ELF-1 (cell line): ENCODE results near the gene LDLRAP1.

Experiments
- DNase-seq: peaks from one replicate; pipeline ENCODE4 v3.0.0-alpha.2; 2016; ENCODE audit warnings: low read depth, low spot score

Gene LDLRAP1

GRCh38 chr1:25544243-25544764 lies 898 bp downstream of the LDLRAP1 start:
- DNase-seq: peak; percentile 36

DNA sequence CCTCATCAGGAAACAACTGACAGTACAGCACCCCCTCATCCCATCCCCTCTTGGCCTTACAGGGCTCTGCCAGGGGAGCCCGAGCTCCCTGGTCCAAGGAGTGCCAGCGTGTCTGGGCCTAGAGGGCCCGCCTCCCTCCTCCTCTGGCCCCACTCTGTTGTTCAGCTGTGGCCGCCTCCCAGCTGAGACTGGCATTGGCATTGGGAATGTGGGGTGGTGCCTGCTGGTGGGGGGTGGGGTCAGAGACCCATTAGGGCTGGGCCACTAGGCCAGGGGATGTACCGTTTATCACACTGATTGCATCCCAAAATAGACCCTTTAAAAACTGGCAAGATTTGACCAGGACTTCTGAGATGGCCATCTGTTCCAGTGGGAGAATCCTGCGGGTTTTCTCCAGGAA lies 1.4 kb downstream of the LDLRAP1 start:
- DNase-seq: no peak

DNA sequence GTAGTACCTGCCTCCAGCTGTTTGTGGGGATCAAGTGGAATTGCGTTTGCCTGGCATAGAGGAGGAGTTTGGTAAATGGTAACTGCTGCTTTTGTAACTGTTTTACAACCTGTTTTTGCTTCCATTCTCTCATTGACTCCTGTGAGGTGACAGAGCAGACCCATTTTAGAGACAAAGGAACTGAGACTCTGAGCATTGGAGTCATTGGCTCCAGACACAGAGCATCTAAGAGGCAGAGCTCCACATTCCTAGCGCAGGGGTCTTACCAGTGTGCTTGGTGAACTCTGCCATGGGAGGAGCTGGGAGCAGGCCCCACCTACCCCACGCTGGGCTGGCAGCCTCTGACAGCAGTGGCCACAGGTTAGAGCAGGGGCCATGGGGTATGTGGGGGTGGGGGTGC lies 2.4 kb downstream of the LDLRAP1 start:
- no peak for DNase-seq

- no peak for DNase-seq
Observed at GRCh38 chr1:25546193-25546592, 2.8 kb downstream of the LDLRAP1 start.

DNA sequence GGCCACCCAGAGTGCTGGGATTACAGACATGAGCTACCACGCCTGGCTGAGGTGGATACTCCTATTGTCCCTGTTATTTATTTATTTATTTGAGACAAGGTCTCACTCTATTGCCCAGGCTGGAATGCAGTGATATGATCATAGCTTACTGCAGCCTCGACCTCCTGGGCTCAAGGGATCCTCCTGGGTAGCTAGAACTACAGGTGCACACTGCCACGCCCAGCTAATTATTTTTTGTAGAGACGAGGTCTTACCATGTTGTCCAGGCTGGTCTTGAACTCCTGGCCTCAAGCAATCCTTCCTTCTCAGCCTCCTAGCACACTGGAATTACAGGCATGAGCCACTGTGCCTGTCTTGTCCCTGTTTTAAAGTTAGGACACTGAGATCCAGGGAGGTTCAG lies 5.2 kb downstream of the LDLRAP1 start:
- DNase-seq: no peak

DNA sequence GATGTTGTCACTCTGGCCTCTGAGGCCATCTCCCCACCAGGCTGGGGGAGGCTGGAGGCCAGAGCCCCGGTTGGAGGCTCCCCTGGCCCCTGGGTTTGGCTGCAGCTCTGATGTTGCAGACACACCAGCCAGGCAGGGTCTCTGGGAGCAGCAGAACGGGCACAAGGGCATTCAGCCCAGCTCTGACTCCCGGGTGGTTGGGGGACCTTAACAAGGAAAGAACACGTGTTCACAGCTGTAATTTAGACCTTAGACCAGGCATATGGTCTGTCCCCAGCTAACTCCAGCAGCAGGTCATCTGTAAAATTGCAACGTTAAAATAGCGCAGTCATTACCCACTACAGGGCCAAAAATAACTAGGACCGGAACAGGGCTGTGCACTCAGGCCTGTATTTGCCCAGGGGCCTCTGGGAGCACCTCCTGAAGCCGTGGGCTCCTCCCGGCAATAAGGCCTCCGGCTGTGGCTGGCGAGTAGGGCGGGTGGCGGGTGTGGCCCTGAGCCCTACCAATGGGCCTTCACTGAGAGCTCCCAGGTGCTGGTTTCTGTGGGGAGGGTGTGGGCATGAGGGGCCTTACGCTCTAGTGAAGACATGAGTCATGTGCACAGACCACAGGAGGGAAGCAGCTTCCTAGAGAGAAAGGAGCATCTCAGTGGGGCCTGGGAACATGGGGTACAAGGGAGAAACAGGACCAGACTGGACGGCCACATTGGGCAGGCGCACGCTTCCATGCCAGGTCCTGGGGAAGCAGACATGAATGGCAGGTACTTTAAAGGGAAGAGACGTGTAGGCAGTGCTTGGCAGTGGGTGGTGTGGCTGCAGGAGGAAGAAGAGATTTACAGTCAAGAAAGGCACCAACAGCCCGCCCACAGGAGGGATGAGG lies 6.1 kb downstream of the LDLRAP1 start:
- peak; percentile 32 for DNase-seq

DNA sequence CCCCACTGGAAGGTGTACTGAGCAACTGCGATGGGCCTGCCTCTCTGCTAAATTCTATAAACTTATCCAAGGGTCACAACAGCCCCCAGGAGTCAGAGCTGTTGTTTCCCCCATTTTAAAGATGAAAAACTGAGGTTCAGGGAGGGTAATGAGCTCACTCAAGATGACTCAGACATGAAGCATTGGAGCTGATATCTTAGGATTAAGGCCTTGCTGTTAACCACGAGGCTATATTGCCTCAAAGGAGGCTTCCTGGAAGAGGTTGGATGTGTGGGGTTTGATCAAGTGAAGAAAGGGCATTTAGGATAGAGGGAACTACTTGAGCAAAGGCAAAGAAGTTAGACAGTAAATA lies 6.7 kb downstream of the LDLRAP1 start:
- DNase-seq: no peak

GRCh38 chr1:25550683-25551310 lies 7.4 kb downstream of the LDLRAP1 start:
- no peak for DNase-seq

DNA sequence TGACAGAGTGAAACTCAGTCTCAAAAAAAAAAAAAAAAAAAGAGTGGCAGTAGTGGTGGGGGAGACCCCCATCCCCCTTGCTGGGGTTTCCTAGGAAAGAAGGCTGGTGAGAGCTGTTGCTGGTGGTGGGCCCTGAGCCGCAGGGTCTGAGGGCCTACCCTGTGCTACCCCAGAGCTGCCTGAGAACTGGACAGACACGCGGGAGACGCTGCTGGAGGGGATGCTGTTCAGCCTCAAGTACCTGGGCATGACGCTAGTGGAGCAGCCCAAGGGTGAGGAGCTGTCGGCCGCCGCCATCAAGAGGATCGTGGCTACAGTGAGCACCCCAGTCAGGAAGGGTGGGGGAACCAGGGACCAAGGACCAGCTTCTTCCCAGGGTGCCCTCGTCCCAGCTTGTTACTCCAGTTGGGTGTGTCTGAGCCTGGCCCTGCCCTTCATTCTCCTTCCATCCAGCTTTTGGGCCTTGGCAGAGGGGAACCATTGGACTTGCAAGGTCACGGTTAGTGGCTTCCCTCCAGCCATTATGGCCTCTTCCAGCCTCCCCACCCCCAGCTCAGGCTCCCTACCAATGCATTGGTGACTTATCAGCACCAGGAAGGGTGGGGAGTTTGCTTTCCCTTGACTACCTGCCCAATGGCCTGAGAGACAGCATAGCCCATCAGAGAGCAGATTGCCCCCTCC lies 10.5 kb downstream of the LDLRAP1 start:
- DNase-seq: no peak

DNA sequence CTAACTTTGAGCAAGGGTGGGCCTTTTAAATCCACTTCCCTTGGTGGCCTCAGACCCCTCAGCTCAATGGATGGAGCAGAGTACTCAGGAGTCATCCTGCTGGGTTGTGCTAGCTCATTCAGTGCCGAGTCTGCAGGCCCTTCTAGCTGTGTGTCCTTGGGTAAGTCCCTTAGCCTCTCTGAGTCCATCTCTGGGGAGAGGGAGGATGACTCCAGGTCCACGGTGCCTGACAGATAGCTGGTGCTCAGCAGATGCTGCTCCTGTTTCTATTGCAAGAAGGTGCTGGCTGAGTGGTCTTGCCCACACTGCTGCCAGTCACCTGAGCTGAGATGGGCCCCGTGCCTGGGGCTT lies 11.0 kb downstream of the LDLRAP1 start:
- no peak for DNase-seq

DNA sequence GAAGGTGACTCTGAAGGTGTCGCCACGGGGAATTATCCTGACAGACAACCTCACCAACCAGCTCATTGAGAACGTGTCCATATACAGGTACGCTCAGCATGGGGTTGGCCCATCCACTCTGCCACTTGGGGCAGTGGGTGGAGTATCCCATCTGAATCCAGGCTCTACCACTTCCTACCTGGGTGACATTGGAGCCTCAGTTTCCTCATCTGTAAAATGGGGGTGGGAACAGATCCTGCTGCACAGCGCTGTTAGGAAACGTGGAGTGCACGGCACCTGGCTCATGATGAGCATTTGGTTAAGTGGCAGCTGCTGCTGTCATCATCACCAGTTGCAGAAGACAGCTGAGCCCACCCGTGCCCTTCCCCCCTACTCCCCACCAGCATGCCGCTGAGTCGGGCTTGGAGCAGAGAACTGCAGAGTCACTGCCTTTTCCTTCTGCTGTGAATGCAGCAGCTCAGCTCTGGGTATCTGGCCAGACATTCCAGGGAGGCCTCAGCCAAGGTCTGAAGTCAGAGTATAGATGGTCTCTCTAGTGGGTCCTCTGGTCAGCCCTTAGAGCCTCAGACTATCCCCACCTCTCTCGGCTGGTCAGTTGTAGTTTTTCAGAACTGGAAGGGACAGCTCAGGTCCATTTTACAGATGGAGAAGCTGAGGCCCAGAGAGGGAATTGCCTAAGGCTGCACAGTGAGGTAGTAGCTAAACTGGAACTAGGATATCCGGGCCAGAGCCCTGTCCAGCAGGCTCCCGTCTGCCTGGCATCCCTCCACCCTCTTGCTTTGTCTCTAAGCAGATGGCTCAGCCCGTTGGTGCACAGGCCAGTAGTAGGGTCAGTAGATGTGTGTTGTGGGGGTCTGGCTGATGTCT lies 11.7 kb downstream of the LDLRAP1 start:
- DNase-seq: peak; percentile 34

GRCh38 chr1:25555753-25556092 lies 12.3 kb downstream of the LDLRAP1 start:
- DNase-seq: no peak

DNA sequence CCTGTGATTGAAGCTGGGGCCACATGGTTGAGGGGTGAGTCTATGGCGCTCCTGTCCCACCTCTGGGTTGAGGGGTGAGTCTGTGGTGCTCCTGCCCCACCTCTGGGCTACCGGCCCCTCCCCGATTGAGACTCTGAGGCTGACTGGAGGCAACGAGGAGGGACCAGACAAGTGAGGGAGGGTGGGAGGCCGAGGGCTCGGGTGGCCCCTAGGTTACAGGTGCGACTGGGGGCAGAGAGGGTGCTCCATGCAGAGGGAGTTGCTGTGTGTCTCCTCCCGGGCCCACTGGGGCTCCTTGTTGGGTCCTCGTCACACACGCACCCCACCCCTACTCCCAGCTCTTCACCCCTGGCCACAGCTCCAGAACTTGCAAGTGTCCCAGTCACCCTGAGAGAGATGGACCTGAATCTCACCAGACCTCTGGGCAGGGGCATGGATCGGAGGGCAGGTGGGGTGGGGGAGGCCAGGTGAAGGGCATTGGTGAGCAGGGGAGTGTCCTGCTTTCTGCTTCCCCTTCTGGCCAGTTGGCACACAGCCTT lies 12.8 kb downstream of the LDLRAP1 start:
- no peak for DNase-seq

DNA sequence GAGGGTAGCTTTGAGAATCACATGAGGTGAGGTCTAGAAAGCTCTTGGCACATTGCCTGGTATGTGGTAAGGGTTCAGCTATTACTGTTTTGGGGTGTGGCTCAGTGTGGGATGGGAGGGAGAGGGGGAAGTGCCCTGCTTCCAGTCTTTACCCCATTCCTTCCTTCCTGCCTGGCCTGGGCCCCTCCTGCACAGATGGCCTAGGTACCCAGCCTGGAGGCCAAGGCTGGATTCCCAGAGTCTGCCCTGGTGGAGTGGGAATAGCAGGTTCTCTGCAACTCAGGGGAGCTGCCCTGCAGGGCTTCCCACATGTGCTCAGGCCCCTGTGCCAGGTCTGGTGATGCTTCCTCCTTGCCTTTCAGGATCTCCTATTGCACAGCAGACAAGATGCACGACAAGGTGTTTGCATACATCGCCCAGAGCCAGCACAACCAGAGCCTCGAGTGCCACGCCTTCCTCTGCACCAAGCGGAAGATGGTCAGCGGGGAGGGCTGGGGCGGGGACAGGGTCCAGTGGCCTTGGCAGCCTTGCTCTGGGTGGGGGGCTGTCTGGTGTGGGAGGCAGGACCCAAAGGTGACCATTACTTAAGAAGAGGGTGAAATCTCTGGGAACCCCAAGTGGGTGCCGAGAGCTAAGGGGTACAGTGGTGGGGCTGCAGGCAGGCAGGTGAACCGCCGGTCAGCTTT lies 13.5 kb downstream of the LDLRAP1 start:
- no peak for DNase-seq

DNA sequence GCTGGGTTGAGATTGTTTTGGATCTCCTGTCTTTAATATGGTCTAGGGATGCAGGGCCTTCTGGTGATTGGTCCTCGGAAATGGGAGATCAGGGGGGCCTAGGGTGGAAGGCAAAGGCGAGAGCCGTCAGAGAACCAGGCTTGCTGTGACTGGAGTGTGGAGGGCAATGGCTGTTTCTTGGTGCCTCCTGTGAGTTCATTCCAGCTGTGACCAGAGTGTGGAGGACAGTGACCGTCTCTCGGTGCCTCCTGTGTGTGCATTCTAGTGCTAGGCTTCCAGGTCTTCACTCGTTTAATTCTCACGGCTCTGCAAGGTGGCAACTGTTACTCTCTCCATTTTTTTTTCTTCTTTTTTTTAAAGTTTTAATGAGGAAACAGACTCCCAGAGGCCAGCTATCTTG lies 14.1 kb downstream of the LDLRAP1 start:
- no peak for DNase-seq

GRCh38 chr1:25559031-25559430 lies 15.6 kb downstream of the LDLRAP1 start:
- no peak for DNase-seq

- DNase-seq: no peak
Observed at GRCh38 chr1:25560001-25560400, 16.6 kb downstream of the LDLRAP1 start.

DNA sequence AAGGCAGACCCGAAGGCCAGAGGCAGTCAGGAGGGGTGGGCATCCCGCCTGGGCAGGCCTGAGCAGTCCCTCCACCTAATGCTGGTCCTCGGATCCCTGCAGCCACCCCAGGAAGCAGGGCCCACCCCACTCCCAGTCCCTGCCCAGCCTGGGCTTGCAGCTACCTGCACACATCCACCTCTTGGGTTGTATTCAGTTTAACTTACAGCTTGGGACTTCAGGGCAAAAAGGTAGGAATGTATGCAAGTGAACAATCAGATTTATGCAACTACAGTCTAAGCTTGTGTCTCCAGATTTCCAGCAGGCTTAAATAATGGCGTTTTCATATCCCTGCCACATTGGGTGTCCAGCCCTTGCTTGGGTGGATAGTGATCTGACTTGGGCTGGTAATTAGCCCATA lies 17.4 kb downstream of the LDLRAP1 start:
- no peak for DNase-seq

- no peak for DNase-seq
Observed at GRCh38 chr1:25561421-25562100, 18.2 kb downstream of the LDLRAP1 start.
